Activated CD8-positive, alpha-beta T cell treated with anti-CD3 and anti-CD28 coated beads for 36 hours (primary cell): Measurements from ENCODE around the gene SMURF2. TPM values are rescaled to one million over a fixed set of nuclear protein-coding genes. Genes with fewer than 3 reads are reported as not detected.

ENCODE experiments used
- ATAC-seq: fragments of 200-7000 bp; cut with Tn5 transposase; one replicate; pipeline ENCODE4 v1.10.0; 2021; ENCODE audit warnings: mild to moderate bottlenecking, moderate library complexity
- CTCF ChIA-PET: fragments of 350-600 bp; sonication (Branson Sonifier 250); formaldehyde crosslinking; loops from one replicate; lab custom pipeline; 2021; ENCODE audit warnings: antibody characterized with exemption; lab: Charles Lee
- POLR2A ChIA-PET: fragments of 350-600 bp; sonication (Branson Sonifier 250); formaldehyde crosslinking; loops from one replicate; lab custom pipeline; 2021; ENCODE audit warnings: antibody characterized with exemption; lab: Charles Lee
- DNase-seq: peaks from one replicate; pipeline ENCODE4 v3.0.0-alpha.2; 2020
- H3K27ac Mint-ChIP-seq: one replicate; pipeline ENCODE4 v1.8.0; 2021; ENCODE audit warnings: mild to moderate bottlenecking, mixed read lengths
- H3K27me3 Mint-ChIP-seq: one replicate; pipeline ENCODE4 v1.8.0; 2021; ENCODE audit warnings: mixed read lengths
- H3K36me3 Mint-ChIP-seq: one replicate; pipeline ENCODE4 v1.8.0; 2021; ENCODE audit warnings: low read depth, mixed read lengths
- H3K4me1 Mint-ChIP-seq: one replicate; pipeline ENCODE4 v1.8.0; 2021; ENCODE audit warnings: low read depth, mixed read lengths
- H3K4me3 Mint-ChIP-seq: one replicate; pipeline ENCODE4 v1.8.0; 2021; ENCODE audit warnings: mild to moderate bottlenecking, moderate library complexity, mixed read lengths
- H3K9me3 Mint-ChIP-seq: one replicate; pipeline ENCODE4 v1.8.0; 2021; ENCODE audit warnings: mixed read lengths
- CTCF ChIP-seq: fragments of 200-600 bp; IDR thresholded peaks from one replicate; pipeline ENCODE4 v1.8.0; 2022; ENCODE audit warnings: antibody characterized with exemption, mild to moderate bottlenecking
- intact Hi-C: fragments of 100-400 bp; cut with micrococcal nuclease; formaldehyde crosslinking; loops from one replicate; pipeline ENCODE4 v1.10.0; 2022
- total RNA-seq, 2 experiments: library from RNA; stranded (reverse); gene quantifications; one replicate each; pipeline ENCODE4 v1.2.3, GENCODE V29; 2021

SMURF2 gene
- total RNA-seq, 2 experiments from 2014 or later: 13.8 to 13.9 TPM

- H3K36me3 Mint-ChIP-seq: peaks cover 31% of the 10 kb centered on the region
- TF ChIP-seq CTCF: no peak
- ChIA-PET CTCF (interaction anchor here (1.4 kb wide), 1 partner anchor 109 kb away, joined by 6 read pairs; no protein-coding TSS in a partner anchor), POLR2A (interaction anchor here (0.9 to 1.2 kb wide), 2 partner anchors 10 to 55 kb away, joined by 3 to 5 read pairs; no protein-coding TSS in a partner anchor)
- no peak overlapping the region for H3K4me3 Mint-ChIP-seq
- peaks cover 3% of the 10 kb centered on the region for H3K4me1 Mint-ChIP-seq
- intact Hi-C loops: no loop called here
- ATAC-seq (no peak), DNase-seq (no peak)
- H3K27ac Mint-ChIP-seq: peak overlapping the region; percentile 34
- no peaks in the 10 kb centered on the region for H3K9me3 Mint-ChIP-seq
- H3K27me3 Mint-ChIP-seq: no peaks in the 10 kb centered on the region
These were observed 121.9 kb downstream of the SMURF2 start for GRCh38 chr17:64540118-64540776.

GRCh38 chr17:64538508-64539130 is 123.5 kb downstream of the SMURF2 start:
- H3K27ac Mint-ChIP-seq: peak overlapping the region; percentile 33
- no peaks in the 10 kb centered on the region for H3K9me3 Mint-ChIP-seq
- no peak overlapping the region for H3K4me3 Mint-ChIP-seq
- no peak for TF ChIP-seq CTCF
- peaks cover 33% of the 10 kb centered on the region for H3K36me3 Mint-ChIP-seq
- no peaks in the 10 kb centered on the region for H3K27me3 Mint-ChIP-seq
- peaks cover 10% of the 10 kb centered on the region for H3K4me1 Mint-ChIP-seq
- intact Hi-C loops: no loop called here
- no peak for DNase-seq
- no peak for ATAC-seq
- CTCF ChIA-PET: interaction anchor here (1.0 to 1.8 kb wide), 4 partner anchors 28 to 118 kb away, joined by 3 to 6 read pairs (median 6); no protein-coding TSS in a partner anchor
- POLR2A ChIA-PET: interaction anchor here (0.7 to 1.2 kb wide), 4 partner anchors 13 to 111 kb away, joined by 4 to 5 read pairs (median 4); partner anchors contain the start of gene DDX5

GRCh38 chr17:64537488-64537887 is 124.6 kb downstream of the SMURF2 start:
- peaks cover 12% of the 10 kb centered on the region for H3K4me1 Mint-ChIP-seq
- intact Hi-C loops: no loop called here
- CTCF ChIA-PET: interaction anchor here (1.0 to 1.8 kb wide), 4 partner anchors 9 to 117 kb away, joined by 3 to 6 read pairs (median 6); no protein-coding TSS in a partner anchor
- no peak for TF ChIP-seq CTCF
- ATAC-seq (no peak), DNase-seq (no peak)
- peaks cover 38% of the 10 kb centered on the region for H3K36me3 Mint-ChIP-seq
- H3K9me3 Mint-ChIP-seq: no peaks in the 10 kb centered on the region
- H3K27me3 Mint-ChIP-seq: no peaks in the 10 kb centered on the region
- H3K4me3 Mint-ChIP-seq: no peak overlapping the region
- H3K27ac Mint-ChIP-seq: peak overlapping the region; percentile 53
- POLR2A ChIA-PET: interaction anchor here (0.7 to 0.9 kb wide), 4 partner anchors 9 to 139 kb away, joined by 3 read pairs; no protein-coding TSS in a partner anchor

- no peak for DNase-seq
- intact Hi-C loops: no loop called here
- no peak for ATAC-seq
- ChIA-PET CTCF (interaction anchor here (1.2 kb wide), 1 partner anchor 9 kb away, joined by 5 read pairs; no protein-coding TSS in a partner anchor), POLR2A (interaction anchor here (0.9 kb wide), 1 partner anchor 140 kb away, joined by 3 read pairs; no protein-coding TSS in a partner anchor)
- Mint-ChIP-seq H3K4me3 (no peak overlapping the region), H3K27ac (peak overlapping the region; percentile 53), H3K4me1 (peaks cover 12% of the 10 kb centered on the region), H3K9me3 (no peaks in the 10 kb centered on the region), H3K27me3 (no peaks in the 10 kb centered on the region), H3K36me3 (peaks cover 39% of the 10 kb centered on the region)
- TF ChIP-seq CTCF: no peak
These were observed 125.2 kb downstream of the SMURF2 start for GRCh38 chr17:64536913-64537312.
